ENCODE results near the gene DCHS1.

Gene DCHS1

GRCh38 chr11:6594142-6594768 is 61.4 kb downstream of the DCHS1 start:
- no peak for DNase-seq (ENCODE audit: low read depth)

- DNase-seq (ENCODE audit: low read depth): no peak
Observed at GRCh38 chr11:6588018-6588417, 67.6 kb downstream of the DCHS1 start.

DNA sequence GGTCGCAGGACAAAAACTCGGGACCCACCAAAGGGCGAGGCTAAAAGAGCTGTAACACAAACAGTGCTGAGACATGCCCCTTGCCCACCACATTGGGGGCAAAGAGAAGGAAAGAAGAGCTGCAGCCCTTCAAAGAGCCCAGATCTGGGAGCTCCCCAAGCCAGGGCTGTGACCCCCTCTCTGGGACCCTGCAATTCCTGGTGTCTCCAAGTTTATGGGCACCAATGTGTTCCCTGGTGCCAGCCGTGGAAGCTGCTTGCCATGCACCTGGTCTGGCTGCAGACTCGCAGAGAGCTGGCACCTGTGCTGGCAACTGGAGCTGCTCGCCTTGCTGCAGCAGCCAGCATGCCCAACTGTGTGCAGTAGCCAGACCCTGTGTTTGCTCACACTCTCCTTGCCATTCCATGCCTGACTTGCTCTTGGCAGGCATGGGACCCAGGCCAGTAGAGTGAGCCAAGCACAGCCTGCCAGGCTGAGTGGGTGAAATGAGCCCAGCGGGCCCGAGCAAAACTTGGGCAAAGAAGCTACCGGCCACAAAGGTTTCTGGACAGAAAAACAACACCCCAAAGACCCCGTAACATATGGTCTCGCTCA is 68.2 kb downstream of the DCHS1 start:
- no peak for DNase-seq (ENCODE audit: low read depth)

DNA sequence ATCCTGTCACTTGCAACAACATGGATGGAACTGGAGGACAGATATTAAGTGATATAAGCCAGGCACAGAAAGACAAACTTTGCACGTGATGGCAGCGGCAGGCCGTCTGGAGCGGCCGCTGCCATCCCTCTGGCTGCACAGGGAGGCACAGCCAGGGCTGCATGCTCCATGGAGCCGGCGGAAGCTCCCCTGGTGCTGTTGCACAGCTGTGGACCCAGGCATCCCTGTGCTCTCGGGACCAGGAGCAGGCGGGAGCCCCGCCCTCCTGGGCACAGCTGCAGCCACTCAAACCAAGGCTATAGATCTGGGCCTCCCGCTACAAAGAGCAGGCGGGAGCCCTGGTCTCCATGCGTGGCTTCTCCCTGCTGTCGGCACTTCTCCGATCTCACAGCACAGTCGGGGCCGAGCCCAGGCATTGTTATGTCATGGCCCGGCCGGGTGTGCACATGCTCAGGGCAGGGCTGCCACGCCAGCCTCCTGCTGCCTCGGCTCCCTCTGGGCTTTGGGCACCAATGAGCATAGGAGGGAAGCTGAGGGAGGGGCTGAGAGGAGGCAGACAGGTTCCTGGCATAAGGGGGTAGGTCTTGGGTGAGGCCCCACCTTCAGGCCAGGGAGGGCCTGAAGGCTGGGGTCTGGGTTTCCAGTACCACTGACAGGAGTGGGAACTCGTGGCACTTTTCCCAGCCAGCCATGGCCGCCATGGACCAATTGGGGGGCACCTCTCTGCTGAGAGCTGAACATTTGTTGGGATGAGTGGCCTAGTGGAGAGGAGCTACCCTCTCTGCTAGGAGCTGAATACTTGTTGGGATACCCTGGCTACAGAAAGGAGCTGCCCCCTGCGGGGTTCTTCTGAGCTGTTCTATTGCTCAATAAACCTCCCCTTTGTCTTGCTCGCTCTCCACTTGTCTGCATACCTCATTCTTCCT is 68.9 kb downstream of the DCHS1 start:
- no peak for DNase-seq (ENCODE audit: low read depth)

DNA sequence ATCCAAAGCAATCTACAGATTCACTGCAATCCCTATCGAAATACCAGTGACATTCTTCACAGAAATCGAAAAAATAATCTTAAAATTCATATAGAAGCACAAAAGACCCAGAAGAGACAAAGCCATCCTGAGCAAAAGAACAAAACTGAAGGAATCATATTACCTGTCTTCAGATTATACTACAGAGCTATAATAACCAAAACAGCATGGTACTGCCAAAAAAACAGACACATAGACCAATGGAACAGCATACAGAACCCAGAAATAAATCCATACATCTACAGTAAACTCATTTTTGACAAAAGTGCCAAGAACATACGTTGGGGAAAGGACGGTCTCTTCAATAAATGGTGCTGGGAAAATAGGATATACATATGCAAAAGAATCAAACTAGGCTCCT is 71.1 kb downstream of the DCHS1 start:
- DNase-seq (ENCODE audit: low read depth): no peak

GRCh38 chr11:6583584-6583983 is 72.0 kb downstream of the DCHS1 start:
- DNase-seq (ENCODE audit: low read depth): no peak

GRCh38 chr11:6579681-6580080 is 75.9 kb downstream of the DCHS1 start:
- DNase-seq (ENCODE audit: low read depth): no peak

- DNase-seq (ENCODE audit: low read depth): no peak
Observed at GRCh38 chr11:6578134-6578533, 77.5 kb downstream of the DCHS1 start.

GRCh38 chr11:6576471-6577373 is 78.9 kb downstream of the DCHS1 start:
- no peak for DNase-seq (ENCODE audit: low read depth)

DNA sequence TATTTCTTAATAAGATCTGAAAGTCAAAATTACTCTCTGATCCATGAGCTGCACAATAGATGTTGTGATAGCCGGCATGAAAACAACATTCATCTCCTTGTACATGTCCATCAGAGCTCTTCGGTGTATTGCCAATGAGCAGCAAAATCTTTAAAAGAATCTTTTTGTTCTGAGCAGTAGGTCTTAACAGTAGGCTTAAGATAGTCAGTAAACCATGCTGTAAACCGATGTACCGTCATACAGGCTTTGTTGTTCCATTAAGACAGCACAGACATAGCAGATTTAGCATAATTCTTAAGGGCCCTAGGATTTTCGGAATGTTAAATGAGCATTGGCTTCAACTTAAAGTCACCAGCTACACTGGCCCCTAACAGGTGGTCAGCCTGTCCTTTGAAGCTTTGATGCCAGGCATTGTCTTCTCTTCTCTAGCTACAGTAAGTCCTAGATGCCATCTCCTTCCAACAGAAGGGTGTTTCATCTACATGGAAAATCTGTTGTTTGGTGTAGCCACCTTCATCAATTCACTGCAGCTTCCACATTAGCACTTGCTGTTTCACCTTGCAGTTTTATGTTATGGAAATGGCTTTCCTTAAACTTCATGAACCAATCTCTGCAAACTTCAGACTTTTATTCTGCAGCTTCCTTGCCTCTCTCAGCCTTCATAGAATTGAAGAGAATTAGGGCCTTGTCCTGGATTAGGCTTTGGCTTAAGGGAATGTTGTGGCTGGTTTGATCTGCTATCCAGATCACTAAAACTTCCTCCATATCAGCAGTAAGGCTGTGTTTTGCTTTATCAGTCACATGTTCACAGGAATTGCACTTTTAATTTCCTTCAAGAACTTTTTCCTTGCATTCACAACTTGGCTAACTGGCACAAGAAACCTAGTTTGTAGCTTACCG is 80.5 kb downstream of the DCHS1 start:
- no peak for DNase-seq (ENCODE audit: low read depth)

GRCh38 chr11:6572215-6572614 is 83.4 kb downstream of the DCHS1 start:
- no peak for DNase-seq (ENCODE audit: low read depth)

DNA sequence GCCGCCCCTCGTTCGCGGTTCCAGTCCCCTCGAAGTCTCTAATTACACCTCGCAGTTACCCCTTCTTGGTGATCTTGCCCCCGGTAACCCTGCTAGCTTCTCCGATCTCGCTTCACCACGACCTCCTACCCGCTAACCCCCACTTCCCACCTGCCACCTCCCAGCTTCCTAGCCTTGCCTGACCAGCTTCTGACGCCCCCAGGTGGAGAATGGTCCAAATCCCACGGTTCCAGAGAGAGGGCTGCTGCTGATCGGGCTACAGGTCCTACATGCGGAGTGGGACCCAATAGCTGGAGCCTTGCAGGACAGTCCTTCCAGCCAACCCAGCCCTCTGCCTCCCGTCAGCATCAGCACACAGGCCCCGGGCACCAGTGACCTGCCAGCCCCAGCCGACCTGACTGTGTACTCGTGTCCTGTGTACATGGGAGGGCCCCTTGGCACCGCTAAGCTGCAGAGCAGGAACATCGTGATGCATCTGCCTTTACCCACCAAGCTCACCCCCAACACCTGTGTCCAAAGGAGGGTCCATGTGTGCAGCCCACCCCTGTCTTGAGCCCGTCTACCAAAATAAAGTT is 84.1 kb downstream of the DCHS1 start:
- no peak for DNase-seq (ENCODE audit: low read depth)

Data from stimulated activated CD8-positive, alpha-beta memory T cell treated with anti-CD3 and anti-CD28 coated beads, Interleukin-4, amount 100 ng/mL, for 24 hours (primary cell).